ENCODE results near the gene CES3.

GRCh38 chr16:67001726-67002125 lies 40.7 kb downstream of the CES3 start:
- TF ChIP-seq POLR2A (IDR thresholded peaks at IDR 0.05) (no peak), CTCF (IDR thresholded peaks at IDR 0.05) (no peak)

Measured in testis (tissue), 2 donors.